HK-2 (cell line): Measurements from ENCODE around the gene CACNB3.
A peak's percentile ranks its signal among the peaks of the same experiment; 100 is the strongest.
"Not testable (repeated sequence)": the region's sequence is repeated elsewhere in the genome, so short reads cannot be mapped to it uniquely, and the experiment has no call there.

Experiments used
- DNase-seq: peaks from one replicate; pipeline ENCODE4 v3.0.0-alpha.2; 2018; ENCODE audit not compliant: unreplicated experiment

Gene CACNB3

GRCh38 chr12:48854932-48855331 lies 36.6 kb downstream of the CACNB3 start:
- DNase-seq = not testable (repeated sequence)

DNA sequence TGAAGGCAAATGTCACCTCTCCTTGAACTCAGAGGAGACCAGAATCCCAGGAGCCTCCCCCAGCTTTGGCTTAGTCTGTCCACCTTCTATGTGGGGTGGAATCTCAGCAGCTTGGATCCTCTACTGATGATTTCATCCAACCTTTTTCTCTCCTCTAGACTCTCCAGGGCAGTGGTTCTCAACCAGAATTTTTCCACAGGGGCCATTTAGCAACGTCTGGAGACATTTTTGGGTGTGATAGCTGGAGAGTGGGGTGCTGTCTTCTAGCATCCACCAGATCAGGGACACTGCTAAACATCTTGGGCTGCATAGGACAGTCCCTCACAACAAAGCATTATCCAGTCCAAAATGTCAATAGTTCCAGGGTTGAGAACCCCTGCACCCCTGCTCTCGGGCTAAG lies 38.1 kb downstream of the CACNB3 start:
- DNase-seq = no peak

GRCh38 chr12:48857278-48857994 lies 39.1 kb downstream of the CACNB3 start:
- no peak for DNase-seq

- DNase-seq = no peak
Measured at GRCh38 chr12:48858043-48858442, 39.7 kb downstream of the CACNB3 start.

DNA sequence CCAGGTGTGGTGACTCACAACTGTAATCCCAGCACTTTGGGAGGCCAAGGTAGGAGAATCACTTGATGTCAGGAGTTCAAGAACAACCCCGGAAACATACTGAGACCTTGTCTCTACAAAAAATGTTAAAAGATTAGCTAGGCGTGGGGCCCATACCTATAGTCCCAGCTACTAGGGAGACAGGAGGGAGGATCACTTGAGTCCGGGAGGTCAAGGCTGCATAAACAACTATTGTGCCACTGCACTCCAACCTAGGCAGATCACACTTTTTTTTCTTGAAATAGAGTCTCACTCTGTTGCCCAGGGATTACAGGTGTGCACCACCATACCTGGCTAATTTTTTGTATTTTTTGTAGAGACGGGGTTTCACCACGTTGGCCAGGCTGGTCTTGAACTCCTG lies 41.3 kb downstream of the CACNB3 start:
- DNase-seq = no peak

- DNase-seq = not testable (repeated sequence)
Measured at GRCh38 chr12:48860236-48860635, 41.9 kb downstream of the CACNB3 start.

DNA sequence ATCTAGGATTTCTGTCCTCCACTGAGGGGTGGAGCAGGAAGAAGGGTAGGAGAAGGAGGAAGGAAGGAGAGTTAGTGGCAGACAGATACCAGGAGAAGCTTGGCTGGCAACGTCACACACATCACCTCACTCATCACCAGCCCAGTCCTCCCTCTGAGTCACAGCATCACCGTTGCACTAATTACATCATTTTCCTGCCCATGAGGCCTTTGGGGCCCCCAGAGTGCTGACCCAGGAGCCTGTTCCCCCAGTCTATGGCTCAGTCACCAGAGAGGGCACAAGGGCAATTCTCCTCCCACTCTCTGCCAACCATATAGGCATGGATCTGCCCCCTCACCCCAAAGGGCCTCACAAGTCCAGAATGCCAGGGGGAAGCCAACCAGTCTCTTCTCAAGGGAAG lies 42.8 kb downstream of the CACNB3 start:
- DNase-seq = no peak

DNA sequence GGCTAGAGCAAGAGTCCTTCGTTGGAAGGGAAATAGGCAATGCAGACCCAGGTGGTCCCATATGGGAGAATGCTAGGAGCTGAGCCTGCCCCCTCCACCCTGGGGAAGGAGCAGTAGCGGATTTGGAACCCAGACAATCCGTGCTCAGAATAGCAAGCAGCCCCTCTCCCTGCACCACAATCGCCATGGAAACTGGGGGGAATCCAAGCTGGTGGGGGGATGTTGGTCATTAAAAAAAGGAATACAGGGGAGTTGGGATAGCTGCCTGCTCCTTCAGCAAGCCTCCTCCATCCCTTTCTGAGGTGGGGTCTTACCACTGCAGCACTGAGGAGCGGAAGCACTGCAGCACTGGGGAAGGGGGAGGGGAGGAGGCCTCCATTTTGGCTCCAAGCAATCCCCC lies 44.5 kb downstream of the CACNB3 start:
- no peak for DNase-seq

DNA sequence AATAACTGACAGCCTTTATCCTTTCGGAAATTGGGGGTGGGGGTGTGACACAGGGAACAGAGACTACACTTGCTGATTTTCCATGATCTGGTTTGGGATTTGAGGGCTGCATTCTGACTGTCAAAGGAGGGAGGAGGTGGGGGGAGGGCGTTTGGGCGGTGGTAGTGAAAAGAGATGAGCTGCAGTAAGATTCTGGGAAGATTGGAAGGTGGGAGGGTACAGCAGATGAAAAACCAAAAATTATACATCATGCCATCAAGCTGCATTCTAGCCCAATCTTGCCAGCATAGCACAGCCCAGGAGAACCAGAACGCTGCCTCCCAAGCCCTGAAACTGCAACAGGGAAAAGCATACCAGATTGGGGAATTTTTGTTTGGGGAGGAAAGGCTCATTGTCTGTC lies 45.0 kb downstream of the CACNB3 start:
- no peak for DNase-seq

DNA sequence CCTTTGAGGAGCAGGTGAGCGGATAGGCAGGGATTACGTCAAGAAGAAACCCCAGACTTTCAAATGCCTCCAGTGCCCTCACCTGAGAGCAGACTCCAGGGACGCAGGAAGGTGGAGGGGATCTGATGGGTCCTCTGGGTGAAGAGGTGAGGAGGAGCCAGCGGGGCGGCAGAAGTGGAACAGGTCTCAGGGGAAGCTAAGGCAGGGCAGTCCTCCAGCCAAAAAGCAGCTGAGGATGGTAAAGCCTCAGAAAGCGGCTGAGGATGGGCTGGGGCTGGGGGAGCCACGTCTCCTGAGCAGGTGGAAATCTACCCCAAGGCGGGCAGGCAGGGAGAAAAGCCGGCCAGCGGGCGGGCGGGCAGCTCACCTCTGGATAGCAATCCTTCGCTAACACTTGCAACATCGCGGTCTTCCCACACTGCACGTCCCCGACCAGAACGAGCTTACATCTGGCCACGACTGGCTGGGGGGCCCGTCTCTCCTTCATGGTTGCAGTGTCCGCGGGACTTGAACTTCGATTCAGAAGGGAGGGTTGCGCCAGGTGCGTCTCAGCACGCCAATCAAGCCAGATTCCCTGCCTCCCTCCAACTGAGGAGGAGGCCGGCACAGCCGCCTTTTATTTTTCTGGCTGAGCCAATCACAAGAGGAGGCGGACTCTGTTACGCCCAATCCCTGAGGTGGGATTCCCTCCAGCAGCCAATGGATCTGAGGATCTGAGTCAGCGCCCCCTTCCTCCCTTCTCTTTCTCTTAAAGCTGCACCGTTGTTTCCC lies 47.2 kb downstream of the CACNB3 start, which contains the start of gene RND1:
Gene RND1, minus strand, starts transcription at position 590 of the 771 bp plus-strand sequence. Its CDS starts 103 bp downstream, at position 487.
- DNase-seq = peak; percentile 88

- DNase-seq = no peak
Measured at GRCh38 chr12:48866052-48866711, 47.9 kb downstream of the CACNB3 start.

DNA sequence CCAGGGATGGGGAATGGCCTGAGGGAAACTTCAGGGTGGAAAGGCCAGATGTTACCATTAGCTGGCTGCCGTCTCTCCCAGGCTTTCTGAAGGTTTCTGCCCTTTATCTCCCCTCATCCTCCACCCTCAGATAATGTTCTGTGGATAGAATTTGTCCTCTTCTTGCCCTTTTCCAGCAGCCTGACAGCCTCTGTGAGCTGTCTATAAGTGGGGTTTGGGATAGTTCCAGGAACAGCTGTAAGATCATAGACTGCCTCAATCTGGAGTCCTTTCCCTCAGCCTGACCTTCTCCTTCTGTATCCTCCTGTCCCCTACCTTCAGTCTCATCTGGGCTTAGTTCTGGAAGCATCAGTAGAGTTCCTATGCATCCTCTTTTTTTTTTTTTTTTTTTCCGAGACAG lies 50.2 kb downstream of the CACNB3 start:
- no peak for DNase-seq

DNA sequence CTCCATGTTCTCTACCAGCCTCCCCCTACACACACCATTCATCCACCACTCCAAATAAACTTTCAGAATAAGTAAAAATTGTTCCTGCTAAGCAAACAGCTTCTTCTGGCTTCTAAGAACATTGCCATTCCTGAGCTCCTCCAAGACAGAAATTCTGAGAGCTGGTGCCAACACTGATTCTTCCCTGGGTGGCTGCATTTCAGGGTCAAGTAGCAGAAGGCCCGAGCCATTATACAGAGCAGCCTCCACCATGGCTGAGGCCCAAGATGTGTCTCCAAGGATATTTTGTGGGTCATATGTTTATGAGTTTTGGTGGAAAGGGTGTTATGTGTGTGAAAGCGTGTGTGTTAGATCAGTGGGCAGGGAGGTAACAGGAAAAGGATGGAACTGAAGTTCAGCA lies 50.9 kb downstream of the CACNB3 start:
- DNase-seq = no peak

DNA sequence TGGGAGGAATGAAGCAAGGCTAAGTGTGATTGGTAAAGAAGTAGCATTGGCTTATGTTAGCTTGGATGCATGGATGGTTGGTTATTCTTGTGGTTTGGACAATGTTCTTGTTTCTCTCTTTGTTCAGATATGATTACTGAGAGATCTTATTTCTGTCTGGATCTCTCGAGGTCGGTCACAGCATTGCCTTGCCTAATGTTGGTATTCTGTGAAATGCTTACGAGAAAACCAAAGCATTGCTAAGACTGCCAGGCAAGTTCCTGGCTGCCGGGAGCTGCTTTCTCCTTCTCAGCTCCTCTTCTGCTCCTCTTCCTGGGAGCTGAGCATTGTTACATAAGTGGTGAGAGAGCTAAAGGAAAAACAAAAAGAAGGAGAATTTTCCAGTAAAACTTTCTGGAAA lies 54.8 kb downstream of the CACNB3 start:
- no peak for DNase-seq

- not testable (repeated sequence) for DNase-seq
Measured at GRCh38 chr12:48873534-48873933, 55.2 kb downstream of the CACNB3 start.

DNA sequence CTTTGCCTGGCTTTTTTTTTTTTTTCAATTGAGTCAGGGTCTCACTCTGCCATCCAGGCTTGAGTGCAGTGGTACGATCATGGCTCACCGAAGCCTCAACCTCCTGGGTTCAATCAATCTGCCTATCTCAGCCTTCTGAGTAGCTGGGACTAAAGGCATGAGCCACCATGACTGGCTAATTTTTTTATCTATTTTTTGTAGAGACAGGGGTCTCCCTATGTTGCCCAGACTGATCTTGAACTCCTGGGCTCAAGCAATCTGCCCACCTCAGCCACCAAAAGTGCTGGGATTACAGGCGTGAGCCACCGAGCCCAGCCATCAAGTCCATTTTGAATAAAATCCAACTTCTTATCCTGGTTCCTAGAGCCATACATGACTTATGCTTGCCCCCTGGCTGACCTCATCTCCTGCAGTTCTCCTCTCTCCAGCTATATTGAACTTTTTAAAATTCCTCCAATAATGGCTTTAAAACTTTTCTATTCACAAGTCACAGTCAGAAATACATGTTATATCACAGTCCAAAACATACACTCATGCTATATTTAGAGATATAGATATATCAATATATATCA lies 57.7 kb downstream of the CACNB3 start:
- DNase-seq = no peak
